GM18867 (cell line): ENCODE measurements around the gene ZNF441.
"Not testable (repeated sequence)": the region's sequence is repeated elsewhere in the genome, so short reads cannot be mapped to it uniquely, and the experiment has no call there.

Experiments
- ATAC-seq: cut with Tn5 transposase; IDR thresholded peaks from one replicate; pipeline ENCODE4 v1.9.1; 2021; ENCODE audit warnings: mild to moderate bottlenecking, moderate library complexity; ENCODE audit not compliant: unreplicated experiment

ZNF441 gene

GRCh38 chr19:11776669-11777068, 9.9 kb downstream of the ZNF441 start:
- ATAC-seq = not testable (repeated sequence)

- ATAC-seq = no peak
Observed at GRCh38 chr19:11780431-11781020, 13.7 kb downstream of the ZNF441 start.

- no peak for ATAC-seq
Observed at GRCh38 chr19:11781295-11782057, 14.7 kb downstream of the ZNF441 start.

GRCh38 chr19:11783767-11784166, 17.0 kb downstream of the ZNF441 start:
- ATAC-seq = no peak

- ATAC-seq = no peak
Observed at GRCh38 chr19:11784356-11784755, 17.6 kb downstream of the ZNF441 start.

- no peak for ATAC-seq
Observed at GRCh38 chr19:11787536-11787935, 20.7 kb downstream of the ZNF441 start.

- no peak for ATAC-seq
Observed at GRCh38 chr19:11792942-11793341, 26.1 kb downstream of the ZNF441 start.

- no peak for ATAC-seq
Observed at GRCh38 chr19:11797491-11797890, 30.7 kb downstream of the ZNF441 start.

- ATAC-seq = peak; percentile 91
Observed at GRCh38 chr19:11798391-11799330, 31.9 kb downstream of the ZNF441 start, which contains the start of gene ZNF491. Gene ZNF491, plus strand, starts transcription at chr19:11798523. Its CDS starts 7,431 bp downstream, at chr19:11805954.

GRCh38 chr19:11806354-11807098, 39.7 kb downstream of the ZNF441 start:
- ATAC-seq = no peak

GRCh38 chr19:11807099-11807380, 40.2 kb downstream of the ZNF441 start:
- ATAC-seq = no peak

- peak; percentile 5 for ATAC-seq
Observed at GRCh38 chr19:11813703-11814028, 46.9 kb downstream of the ZNF441 start.

- ATAC-seq = peak; percentile 99
Observed at GRCh38 chr19:11814029-11814699, 47.4 kb downstream of the ZNF441 start, which contains the start of gene ZNF440. Gene ZNF440, plus strand, starts transcription at chr19:11814273. Its CDS starts 175 bp downstream, at chr19:11814448.

- ATAC-seq = no peak
Observed at GRCh38 chr19:11814700-11815035, 47.9 kb downstream of the ZNF441 start.

- no peak for ATAC-seq
Observed at GRCh38 chr19:11821474-11822109, 54.8 kb downstream of the ZNF441 start.

GRCh38 chr19:11828957-11829876, 62.4 kb downstream of the ZNF441 start:
- not testable (repeated sequence) for ATAC-seq

GRCh38 chr19:11832253-11832912, 65.6 kb downstream of the ZNF441 start:
- no peak for ATAC-seq

- ATAC-seq = no peak
Observed at GRCh38 chr19:11833541-11833940, 66.7 kb downstream of the ZNF441 start.
